Fibroblast of gingiva (primary cell): ENCODE results near the gene ITPR2.
A peak's percentile ranks its signal among the peaks of the same experiment; 100 is the strongest.

Experiments used
- DNase-seq: peaks from one replicate; pipeline ENCODE4 v3.0.0-alpha.2; 2011; ENCODE audit warnings: low read depth

The ITPR2 gene

DNA sequence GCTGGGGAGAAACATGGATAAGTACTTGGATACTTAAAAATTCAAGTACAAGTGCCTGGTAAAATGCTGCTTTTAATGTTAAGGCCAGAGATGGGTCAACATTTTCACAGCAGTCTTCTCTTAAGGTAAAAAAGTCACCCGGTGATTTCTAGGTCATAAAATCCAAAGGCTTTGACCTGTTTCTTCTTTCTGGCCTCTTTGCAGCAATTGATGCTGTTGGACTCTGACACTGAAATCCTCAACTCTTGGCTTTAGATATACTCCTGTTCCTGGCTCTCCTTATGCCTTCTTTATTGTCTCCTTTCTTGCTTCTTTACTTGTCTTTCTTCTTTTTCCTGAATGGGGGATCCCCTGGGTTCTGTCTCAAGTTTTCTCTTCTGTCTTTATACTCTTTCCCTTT lies 448.5 kb downstream of the ITPR2 start:
- no peak for DNase-seq

DNA sequence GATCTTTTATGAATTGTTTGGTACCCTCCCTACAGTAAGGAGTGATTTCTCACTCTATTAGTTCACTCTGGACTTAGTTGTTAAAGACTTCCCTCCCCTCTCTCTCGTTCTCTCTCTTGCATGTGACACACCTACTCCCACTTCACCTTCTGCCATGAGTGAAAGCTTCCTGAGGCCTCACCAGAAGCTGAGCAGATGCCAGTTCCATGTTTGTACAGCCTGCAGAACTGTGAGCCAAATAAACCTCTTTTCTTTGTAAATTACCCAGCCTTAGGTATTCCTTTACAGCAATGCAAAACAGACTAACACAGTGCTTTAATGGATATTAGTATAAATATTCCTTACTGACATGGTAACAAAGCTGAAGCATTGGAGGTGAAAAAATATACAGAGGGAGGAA lies 450.0 kb downstream of the ITPR2 start:
- no peak for DNase-seq

DNA sequence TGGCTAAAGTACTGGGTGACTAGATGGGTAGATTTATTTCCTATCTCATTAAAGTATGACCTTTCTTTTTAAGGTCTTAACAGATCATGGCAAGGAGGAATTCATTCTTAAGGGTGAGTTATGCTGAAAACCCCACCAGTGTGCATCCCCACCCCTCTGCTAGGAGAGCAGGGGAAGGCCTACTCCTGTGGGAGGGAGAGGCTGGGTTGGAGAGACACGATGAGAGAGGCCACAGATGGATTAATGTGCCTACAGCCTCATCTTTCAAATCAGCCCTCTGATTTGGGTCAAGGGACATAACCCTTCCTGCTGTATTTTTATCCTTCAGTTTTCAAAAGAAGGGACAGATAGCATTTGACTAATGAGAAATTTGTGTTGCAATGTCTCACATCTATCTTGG lies 452.1 kb downstream of the ITPR2 start:
- no peak for DNase-seq

DNA sequence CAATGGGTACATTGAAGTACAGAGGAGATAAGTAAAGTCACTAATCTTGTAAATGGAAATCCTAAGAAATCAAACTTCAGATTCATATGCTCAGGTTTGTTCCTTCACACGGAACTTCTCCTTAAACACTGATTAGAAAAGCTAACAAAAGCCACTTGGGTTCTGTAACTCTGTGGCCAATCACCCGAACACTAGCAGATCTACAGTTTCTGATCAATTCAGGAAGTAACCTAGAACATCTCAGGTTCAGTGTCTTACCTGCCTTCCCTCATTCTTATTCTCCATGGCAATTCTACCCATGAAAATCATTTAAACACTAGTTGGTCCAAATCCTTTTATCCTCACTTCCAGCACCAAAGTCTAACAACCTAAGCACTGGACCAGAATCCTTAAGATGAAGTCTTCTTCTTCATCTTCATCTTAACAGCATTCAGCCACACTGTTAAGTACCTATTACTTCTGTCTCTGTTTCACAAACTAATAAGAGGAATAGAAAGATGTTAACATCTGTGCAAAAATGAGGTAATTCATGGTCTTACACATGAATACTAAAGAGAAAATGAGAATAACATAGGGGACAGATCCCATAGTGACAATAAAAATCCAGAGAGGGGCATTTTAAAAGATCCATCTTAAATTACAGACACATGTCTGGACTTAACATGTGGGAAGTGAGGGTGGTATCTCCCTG lies 453.1 kb downstream of the ITPR2 start:
- DNase-seq: no peak

DNA sequence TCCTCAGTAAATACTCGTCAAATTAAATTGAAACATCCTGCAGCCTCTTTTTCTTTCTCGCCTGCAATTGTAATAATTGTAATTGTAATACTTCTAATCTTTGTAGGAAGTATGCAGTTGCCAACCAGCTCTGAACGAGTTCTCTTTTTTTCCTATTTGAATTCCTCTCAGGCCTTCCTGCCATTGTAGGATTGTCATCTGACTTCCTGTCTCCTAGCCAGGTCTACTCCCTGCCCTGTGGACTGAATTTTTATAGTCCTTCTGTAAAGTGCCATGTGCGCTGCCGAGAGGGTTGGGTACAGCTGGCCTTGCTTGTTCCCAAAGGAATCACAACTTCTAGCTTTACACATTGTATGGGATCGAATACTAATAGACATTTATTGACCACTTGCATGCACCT lies 454.3 kb downstream of the ITPR2 start:
- DNase-seq: no peak

DNA sequence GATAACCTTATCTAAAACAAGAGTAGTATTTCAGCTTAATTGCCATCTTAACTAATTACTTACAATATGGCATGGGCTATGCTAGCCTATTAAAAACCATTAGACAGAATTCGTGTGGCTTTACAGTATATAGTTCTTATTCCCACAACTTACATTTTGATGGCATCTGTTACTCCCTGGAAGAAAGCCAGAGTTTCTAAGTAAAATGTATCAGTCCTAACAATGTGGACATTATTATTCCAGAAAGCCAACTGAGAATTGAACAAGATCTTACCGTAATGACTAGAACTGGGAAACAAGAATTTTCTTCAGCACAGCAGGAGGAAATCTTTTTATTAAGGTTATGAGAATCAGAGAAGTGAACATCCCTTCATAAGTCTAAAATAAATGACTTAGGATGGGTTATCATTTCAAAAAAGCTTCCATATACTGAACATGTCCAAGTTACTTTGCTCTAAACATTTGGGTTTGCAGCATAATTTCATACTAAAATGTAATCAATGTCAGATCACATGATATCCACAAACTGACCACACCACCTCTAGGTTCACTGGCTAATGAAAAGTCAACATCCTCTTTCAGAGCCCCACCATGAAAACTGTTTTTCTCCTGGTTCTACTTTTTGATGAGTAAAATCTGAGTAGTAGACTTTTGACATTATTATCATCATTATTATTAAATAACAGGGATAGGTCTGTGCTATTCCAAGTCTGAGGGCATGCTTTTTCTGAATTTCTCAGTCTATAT lies 457.9 kb downstream of the ITPR2 start:
- no peak for DNase-seq

DNA sequence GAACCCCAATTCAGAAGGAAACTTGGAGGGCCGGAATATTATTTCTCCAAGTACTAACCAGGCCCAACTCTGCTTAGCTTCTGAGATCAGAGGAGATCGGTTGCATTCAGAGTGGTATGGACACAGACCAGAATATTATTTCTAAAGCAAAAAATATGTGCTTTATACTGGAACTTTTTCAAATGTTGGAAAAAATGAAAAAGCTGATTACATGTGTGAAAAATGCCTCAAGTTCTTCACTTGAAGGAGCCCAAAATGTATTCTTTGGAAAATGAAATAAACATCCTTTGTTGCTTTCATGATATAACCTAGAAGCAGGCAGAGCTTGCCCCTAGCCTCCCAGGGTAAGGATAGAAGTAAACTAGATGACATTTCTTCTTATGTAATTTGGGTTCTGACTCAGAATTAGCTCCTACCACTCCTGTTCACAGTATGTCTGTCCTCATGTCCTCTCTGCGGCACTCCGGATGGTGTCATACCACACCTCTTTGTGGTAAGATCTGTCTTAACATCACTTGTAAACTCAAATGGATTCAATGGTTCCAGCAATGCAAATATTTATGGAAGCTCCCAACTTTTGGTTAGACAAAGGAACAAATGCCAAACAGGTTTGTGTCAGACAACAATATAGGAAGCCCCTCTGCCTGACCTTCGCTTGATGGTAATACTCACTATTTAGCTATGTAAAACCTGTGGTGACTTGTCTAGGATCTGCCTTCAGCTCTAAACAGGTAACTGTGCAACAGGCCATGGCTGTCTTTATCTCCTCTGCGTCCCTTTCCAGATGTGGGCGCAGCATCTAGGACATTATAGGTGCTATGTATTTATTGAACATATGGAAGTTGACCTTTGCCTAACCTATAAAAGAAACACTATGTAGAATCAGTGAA lies 459.1 kb downstream of the ITPR2 start:
- DNase-seq: no peak

DNA sequence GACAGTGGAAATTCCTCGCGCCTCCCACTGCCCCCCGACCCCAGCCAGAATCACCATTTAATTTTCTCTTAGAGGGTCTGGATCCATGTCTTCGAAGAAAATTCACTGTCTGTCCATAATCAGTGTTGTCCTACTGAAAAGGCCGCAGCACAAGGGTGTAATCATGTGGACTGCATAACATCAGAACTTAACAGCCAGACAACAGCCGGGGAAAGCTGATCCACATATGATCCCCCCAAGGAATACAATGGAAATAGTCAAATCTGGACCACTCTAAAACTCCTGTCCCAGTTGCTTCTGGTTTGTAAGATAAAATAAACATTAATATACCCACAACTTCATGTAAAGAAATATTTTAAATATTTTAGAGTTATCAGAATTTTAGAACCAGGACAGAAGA lies 460.1 kb downstream of the ITPR2 start:
- no peak for DNase-seq

DNA sequence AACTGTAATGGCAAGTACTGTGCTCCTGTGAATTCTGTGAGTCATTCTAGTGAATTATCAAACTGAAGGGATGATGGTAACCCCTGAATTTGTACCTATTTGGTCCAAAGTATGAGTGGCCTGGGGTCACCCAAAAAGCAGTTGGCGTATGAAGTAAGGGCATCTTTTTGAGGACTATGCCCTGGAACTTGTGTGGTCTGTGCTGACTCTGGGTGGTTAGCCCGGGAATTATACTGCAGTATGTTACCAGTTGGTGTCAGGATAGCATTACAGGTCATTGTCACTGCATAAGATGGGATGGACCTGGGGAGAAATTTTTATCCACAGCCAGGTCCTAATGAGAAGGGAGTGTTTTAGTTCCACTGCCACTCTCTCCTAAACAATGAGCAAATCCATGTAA lies 462.9 kb downstream of the ITPR2 start:
- DNase-seq: no peak

DNA sequence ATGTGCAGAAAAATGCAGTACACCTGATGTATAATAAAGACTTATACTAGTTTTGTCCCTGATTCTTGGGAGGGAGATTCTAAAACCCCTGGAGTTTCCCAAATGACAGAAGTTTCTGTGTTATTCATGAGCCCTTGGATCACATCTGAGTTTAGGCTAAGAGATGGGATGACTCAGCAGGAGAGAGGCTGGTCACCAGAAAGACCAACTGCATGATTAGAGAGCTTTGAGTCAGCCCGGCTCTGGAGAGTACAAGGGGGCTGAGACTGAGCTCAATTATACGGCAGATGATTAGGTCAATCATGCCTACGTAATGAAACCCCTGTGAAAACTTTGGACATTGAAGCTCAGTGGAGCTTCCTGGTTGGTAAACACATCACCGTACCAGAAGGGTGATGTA lies 463.4 kb downstream of the ITPR2 start:
- peak; percentile 63 for DNase-seq

DNA sequence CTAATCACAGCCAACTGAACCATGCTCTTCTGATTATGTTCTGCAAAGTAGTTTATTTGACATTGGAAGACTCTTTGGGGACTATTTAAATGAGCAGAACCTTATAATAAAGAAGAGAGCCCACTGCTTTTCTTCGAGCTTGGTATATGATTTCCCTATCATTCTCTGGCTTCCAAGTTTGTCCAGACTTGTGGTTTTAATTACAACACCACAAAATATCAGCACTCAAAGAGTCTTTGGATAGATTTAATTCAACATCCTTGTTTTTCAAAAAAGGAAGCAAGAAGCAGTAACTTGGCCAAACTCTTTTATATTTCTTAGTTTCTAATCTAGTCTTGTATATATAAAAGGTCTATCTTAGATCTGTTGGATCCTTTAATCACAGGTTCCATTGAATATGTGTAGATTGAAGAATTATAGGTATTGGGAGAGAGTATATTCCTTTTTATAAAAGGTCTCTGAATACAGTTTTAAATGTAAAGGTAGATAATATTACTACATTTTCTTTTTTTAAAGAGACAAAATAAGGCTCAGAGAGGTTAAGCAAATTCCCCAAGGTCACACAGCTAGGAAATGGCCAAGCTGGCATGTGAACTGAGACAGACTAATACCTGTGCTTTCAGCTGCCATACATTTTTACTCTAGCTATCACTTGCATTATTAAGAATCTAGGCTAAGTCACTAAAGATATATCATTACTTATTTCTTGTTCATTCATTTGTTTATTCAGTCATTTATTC lies 464.8 kb downstream of the ITPR2 start:
- no peak for DNase-seq

DNA sequence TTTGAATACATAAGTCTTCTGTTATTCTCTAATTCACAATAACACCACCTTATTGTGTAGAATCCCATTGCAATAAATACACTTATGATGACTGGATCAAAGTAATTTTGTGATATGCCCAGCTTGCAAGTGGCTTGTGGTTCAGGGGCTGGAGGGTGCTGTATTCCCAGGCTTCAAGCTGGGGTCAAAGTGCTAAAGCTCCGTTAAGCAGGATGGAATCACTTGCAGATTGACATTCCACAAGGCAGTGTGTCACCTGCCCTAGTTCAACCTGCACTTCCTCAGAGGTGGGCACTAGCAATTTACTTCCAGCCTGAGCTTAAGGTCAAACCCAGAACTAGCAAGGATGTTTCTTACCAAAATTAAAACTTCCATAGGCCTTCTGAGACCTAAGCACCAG lies 471.0 kb downstream of the ITPR2 start:
- DNase-seq: no peak

DNA sequence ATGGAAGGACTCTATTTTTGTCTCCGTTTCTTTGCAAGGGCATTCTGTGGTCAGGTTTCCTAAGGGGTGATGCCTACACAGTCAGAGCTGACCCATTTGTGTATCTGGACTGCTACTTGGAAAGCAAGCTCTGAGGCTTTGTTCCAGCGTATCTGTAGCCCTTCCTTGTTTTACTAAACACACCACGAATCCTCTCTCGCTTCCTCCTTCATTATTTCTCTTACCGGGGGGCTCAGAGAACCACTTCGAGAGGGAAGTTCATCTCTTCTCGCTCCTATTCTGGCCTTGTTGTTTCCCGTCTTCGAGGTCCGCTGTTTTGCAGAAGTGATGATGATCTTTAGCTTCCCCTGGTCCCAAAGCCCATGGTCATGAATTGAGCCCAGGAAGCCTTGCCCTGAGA lies 472.9 kb downstream of the ITPR2 start:
- DNase-seq: no peak

DNA sequence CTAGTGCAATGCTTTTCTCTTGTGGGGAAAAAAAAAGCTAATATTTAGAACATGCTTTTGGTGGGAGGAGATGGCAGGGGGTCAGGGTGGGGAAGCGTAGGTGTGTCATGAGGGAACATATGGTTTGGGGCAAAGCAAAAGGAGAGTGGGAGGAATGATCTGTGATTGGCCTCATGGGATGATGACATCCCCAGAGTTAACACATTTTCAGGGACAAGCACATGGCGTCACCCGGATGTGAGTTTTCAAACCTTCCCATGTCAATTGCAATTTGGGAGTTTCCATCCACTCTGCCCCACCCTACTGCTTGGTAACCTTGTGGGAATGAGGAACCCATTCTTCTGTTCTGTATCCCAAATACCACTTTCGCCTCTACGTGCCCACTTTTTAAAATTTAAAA lies 473.4 kb downstream of the ITPR2 start:
- DNase-seq: no peak

DNA sequence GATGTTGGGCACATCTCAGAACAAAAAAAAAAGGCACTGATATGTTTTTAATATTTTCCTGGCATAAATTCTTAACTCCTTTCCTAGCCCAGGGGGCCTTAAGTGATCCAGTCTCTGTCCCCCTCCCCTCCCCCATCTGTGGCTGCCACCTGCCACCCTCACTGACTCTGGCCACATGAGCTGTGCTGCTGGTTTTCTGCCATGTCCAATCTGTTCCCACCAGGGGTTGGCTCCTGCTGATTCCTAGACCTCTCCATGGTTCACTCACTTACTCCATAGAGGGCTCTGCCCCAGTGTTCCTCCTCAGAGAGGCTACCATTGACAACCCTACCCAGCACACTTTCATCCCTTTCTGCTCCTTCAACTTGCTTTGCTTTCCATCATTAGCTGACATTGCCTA lies 474.3 kb downstream of the ITPR2 start:
- no peak for DNase-seq

DNA sequence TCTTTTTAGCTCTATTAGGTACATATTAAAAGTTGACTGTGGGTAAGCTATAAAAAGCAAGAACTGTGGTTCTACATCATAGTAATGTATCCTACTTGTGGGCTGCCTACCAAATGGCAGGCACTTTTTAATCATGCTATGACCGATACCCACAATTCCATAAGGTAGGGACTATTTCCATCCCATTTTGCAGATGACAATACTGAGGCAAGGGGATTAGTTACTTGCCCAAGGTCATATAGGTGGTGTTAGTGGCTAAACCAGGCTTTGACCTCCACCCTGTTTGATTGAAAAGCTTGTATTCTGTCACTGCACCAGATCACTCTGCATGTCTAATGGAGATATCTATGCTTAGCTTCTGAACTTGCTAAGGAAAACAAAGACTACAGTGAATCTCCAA lies 485.7 kb downstream of the ITPR2 start:
- DNase-seq: no peak

DNA sequence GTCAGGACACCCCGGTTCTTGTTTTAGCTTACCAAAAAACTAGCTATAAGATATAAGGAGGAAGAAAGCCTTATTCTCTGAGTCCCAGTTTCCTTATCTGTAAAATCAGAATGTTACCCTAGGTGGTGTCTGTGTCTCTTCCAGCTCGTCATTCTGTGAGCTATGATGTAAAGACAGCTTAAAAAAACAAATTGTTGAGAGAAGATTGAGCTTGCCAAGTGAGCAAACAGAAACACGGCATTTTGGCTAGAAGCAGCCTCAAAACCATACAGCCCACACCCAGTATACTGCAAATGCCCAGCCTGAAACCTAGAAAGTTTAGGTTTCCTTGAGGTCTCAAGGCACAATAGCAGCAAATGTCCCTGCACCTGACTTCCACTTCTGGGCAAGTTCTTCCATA lies 486.3 kb downstream of the ITPR2 start:
- DNase-seq: no peak

DNA sequence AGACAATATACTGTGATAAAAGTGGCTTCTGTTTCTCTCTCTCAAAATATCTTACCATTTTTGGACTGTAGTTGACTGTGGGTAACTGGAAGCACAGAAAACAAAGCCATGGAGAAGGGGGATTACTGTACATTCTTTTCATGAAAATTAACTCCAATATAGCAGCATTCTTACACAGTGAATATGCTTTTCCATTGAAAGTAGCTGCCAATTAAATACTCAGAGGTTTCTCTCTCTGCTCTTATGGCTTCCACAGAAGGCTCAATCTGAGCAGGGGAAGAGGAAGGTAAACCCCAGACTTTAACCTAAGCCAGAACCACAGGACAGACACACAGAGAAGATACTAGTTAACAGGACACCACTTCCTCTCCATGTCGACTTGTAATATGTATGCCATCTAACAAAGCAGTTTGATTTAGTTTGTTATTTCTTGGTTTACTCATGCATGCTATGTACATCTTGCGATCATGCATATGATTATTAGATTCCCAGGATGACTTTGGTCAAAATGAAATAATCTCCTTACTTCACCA lies 487.5 kb downstream of the ITPR2 start:
- DNase-seq: no peak

DNA sequence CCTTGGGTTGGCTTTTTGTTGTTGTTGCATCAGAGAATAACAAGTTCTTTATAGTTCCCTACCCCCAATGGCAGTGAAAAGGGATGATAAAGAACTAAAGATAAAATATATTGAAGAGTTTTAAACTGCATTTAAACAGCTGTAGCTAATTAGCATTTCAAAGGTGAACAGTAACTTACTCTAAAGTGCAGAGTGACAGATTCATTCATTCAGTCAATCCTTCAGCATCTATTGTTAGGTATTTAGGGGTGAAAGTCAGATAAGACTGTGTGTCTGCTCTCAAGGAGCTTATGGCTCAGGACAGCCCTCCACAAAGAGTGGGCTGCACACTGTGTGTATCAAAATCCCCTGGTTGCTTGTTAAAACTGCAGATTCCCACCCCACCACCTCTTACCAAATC lies 491.5 kb downstream of the ITPR2 start:
- no peak for DNase-seq

DNA sequence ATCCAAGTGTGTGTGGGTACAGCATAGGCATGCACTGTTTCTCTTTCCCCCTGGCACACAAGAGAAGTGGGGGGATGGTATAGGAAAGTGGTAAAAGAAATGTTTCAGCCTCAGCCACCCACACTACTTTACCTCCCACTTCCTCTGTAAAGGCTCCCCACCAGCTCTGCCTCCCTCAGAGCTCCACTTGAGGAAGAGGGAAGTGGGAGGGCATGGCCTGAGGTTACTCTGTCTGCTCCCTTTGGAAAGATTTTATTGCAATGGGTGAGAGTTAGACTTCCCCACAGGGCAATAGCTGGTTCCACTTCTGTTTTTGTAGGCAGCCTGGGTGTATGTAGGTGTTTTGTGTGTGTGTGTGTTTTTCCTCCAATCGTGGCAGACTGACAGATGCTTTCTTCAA lies 492.3 kb downstream of the ITPR2 start:
- no peak for DNase-seq

DNA sequence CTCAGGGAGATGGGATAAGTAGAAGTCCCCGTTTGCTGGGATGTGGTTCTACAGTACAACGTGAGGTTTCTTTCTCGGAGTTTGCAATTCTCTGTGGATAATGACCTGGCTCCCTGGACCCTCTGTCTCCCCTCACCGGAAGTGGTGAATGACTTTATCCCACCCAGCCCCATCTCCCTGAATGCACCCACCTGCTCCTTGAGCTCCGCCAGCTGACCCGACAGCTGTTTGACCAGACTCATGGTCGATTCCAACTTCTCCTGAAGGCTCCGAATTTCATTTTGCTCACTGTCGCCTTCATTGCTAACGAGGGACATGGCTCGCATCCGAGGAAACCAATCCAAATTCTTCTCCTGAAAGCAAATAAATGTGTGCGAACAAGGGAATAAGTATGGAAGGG lies 493.0 kb downstream of the ITPR2 start:
- DNase-seq: no peak
